ENCODE results near the gene CDRT4.

The CDRT4 gene

GRCh38 chr17:15411384-15412198 is 55.8 kb downstream of the CDRT4 start:
- H3K4me3 ChIP-seq (ENCODE audit: low read depth, low read length): no peak overlapping the region
- DNase-seq (ENCODE audit: low read depth): no peak
- no peak for TF ChIP-seq CTCF (IDR thresholded peaks at IDR 0.05; ENCODE audit: control insufficient read depth, extremely low read depth, insufficient read depth)

- no peak for TF ChIP-seq CTCF (IDR thresholded peaks at IDR 0.05; ENCODE audit: control insufficient read depth, extremely low read depth, insufficient read depth)
- no peak for DNase-seq (ENCODE audit: low read depth)
- H3K4me3 ChIP-seq (ENCODE audit: low read depth, low read length): no peak overlapping the region
These were observed 57.6 kb downstream of the CDRT4 start for GRCh38 chr17:15409721-15410250.

- H3K4me3 ChIP-seq (ENCODE audit: low read depth, low read length): no peak overlapping the region
- TF ChIP-seq CTCF (IDR thresholded peaks at IDR 0.05; ENCODE audit: control insufficient read depth, extremely low read depth, insufficient read depth): peak; percentile 42
- DNase-seq (ENCODE audit: low read depth): no peak
These were observed 58.6 kb downstream of the CDRT4 start for GRCh38 chr17:15408803-15409202.

GRCh38 chr17:15406081-15406480 is 61.3 kb downstream of the CDRT4 start:
- DNase-seq (ENCODE audit: low read depth): no peak
- H3K4me3 ChIP-seq (ENCODE audit: low read depth, low read length): no peak overlapping the region

GRCh38 chr17:15405058-15405415 is 62.4 kb downstream of the CDRT4 start:
- TF ChIP-seq CTCF (IDR thresholded peaks at IDR 0.05; ENCODE audit: control insufficient read depth, extremely low read depth, insufficient read depth): no peak
- DNase-seq (ENCODE audit: low read depth): no peak
- H3K4me3 ChIP-seq (ENCODE audit: low read depth, low read length): no peak overlapping the region

More at GRCh38 chr17:15406081-15406480, 61.3 kb downstream of the CDRT4 start:
- TF ChIP-seq CTCF (IDR thresholded peaks at IDR 0.05; ENCODE audit: control insufficient read depth, extremely low read depth, insufficient read depth): no peak

- no peak for TF ChIP-seq CTCF (IDR thresholded peaks at IDR 0.05; ENCODE audit: control insufficient read depth, extremely low read depth, insufficient read depth)
- H3K4me3 ChIP-seq (ENCODE audit: low read depth, low read length): no peak overlapping the region
- no peak for DNase-seq (ENCODE audit: low read depth)
These were observed 63.0 kb downstream of the CDRT4 start for GRCh38 chr17:15404106-15405057.
